Uterus (tissue), 2 donors: ENCODE measurements around the gene OLFML2A.

ENCODE experiments used
- CTCF ChIP-seq, 4 experiments: fragments of 200-600 bp in 2 of 4; fragments of 450-650 bp in 2 of 4; sonication (generic) in 2 of 4; IDR thresholded peaks; one replicate each; pipeline ENCODE4 v1.5.1; 2016 to 2019; ENCODE audit warnings: antibody characterized with exemption in 4 of 4, mild to moderate bottlenecking in 2 of 4, moderate library complexity in 1 of 4
- POLR2A ChIP-seq, 2 donors: fragments of 450-650 bp; IDR thresholded peaks; one replicate each; pipeline ENCODE4 v1.6.1; 2016; ENCODE audit warnings: antibody characterized with exemption in 2 of 2, mild to moderate bottlenecking in 1 of 2, moderate library complexity in 1 of 2

GRCh38 chr9:124735121-124735520, 41.8 kb upstream of the OLFML2A start:
- TF ChIP-seq CTCF (IDR thresholded peaks at IDR 0.05) (no peak), POLR2A (IDR thresholded peaks at IDR 0.05) (no peak)
